ENCODE data around the gene NUDC.

NUDC gene

DNA sequence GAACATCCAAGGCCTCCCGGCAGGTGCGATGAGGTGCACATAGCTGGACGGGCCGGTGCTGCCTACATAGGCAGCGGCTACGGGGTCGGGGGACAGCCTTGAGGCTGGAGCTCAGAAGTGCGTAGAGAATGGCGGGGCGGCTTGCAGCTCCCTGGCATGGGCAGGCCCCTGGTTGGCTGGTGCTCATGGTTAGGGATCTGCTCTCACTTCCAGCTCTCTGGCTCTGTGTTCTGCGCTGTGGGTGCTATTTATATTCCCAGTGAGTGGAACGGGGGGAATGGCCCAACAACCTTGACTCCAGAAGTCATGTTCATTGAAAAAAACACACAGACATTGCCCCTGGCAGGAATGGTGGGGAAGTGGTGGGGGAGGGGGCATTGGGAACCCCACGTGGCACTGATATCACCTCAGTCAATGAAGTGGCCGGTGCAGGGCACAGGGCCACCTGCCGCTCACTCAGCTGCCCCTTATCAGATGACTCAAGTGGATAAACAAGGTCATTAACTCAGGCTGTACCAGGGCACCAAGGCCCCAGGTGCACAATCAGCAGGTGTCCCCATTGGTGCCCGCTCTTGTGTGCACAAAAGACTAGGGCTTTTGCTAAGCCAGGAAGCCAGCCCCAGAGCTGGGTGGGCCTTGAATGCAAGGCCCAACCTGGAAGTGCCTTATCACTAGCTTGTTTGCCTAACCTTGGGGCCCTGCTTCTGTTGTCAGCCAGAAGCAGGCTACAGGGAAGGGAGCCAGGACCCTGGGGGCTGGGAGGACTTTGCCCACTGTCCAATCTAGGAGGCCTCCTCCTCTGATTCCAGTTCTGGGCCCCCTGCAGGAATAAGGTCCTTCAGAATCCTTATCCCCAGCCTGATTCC, 7.6 kb upstream of the NUDC start, which contains the start of gene NR0B2:
Gene NR0B2, minus strand, starts transcription at position 222 of the 866 bp plus-strand sequence. Its CDS starts 35 bp downstream, at position 187.
- no peak within 1 kb of the TSS for H3K4me3 ChIP-seq (ENCODE audit: low read depth, low read length)
- H3K27ac ChIP-seq (ENCODE audit: extremely low read depth, low read depth, low read length): peak within 1 kb of the TSS; percentile 45; the same call in 1 of the 2 replicates
- H3K4me1 ChIP-seq (ENCODE audit: control insufficient read depth, insufficient read depth, low read length): peaks cover 8% of the 10 kb centered on the region
- H3K36me3 ChIP-seq (ENCODE audit: control insufficient read depth in 2 of 2, insufficient read depth in 1 of 2, low read length in 2 of 2): no peaks in the 10 kb centered on the region
- POLR2A ChIA-PET: interaction anchor here (0.9 to 1.2 kb wide), 3 partner anchors 8 to 26 kb away, joined by 3 to 4 read pairs (median 3); partner anchors contain the start of genes GPATCH3 and NUDC
- H3K9me3 ChIP-seq (ENCODE audit: control insufficient read depth, insufficient read depth, low read depth, low read length): no peaks in the 10 kb centered on the region
- CTCF ChIA-PET: interaction anchor here (0.5 to 1.5 kb wide), 2 partner anchors 15 to 405 kb away, joined by 4 read pairs; no protein-coding TSS in a partner anchor
- TF ChIP-seq SP2 (tag by site-specific recombination; IDR thresholded peaks at IDR 0.05): peak; percentile 30; the same call in 1 of the 2 replicates
- TF ChIP-seq, protein P1, sequence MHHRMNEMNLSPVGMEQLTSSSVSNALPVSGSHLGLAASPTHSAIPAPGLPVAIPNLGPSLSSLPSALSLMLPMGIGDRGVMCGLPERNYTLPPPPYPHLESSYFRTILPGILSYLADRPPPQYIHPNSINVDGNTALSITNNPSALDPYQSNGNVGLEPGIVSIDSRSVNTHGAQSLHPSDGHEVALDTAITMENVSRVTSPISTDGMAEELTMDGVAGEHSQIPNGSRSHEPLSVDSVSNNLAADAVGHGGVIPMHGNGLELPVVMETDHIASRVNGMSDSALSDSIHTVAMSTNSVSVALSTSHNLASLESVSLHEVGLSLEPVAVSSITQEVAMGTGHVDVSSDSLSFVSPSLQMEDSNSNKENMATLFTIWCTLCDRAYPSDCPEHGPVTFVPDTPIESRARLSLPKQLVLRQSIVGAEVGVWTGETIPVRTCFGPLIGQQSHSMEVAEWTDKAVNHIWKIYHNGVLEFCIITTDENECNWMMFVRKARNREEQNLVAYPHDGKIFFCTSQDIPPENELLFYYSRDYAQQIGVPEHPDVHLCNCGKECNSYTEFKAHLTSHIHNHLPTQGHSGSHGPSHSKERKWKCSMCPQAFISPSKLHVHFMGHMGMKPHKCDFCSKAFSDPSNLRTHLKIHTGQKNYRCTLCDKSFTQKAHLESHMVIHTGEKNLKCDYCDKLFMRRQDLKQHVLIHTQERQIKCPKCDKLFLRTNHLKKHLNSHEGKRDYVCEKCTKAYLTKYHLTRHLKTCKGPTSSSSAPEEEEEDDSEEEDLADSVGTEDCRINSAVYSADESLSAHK (tag by site-specific recombination; IDR thresholded peaks at IDR 0.05): no peak
- no peak for TF ChIP-seq ZFP37 (tag by site-specific recombination; IDR thresholded peaks at IDR 0.05)
- TF ChIP-seq SALL2 (tag by site-specific recombination; IDR thresholded peaks at IDR 0.05; ENCODE audit: borderline replicate concordance): no peak
- no peak for TF ChIP-seq ZNF394 (tag by site-specific recombination; IDR thresholded peaks at IDR 0.05; ENCODE audit: borderline replicate concordance)
- TF ChIP-seq, protein P2, sequence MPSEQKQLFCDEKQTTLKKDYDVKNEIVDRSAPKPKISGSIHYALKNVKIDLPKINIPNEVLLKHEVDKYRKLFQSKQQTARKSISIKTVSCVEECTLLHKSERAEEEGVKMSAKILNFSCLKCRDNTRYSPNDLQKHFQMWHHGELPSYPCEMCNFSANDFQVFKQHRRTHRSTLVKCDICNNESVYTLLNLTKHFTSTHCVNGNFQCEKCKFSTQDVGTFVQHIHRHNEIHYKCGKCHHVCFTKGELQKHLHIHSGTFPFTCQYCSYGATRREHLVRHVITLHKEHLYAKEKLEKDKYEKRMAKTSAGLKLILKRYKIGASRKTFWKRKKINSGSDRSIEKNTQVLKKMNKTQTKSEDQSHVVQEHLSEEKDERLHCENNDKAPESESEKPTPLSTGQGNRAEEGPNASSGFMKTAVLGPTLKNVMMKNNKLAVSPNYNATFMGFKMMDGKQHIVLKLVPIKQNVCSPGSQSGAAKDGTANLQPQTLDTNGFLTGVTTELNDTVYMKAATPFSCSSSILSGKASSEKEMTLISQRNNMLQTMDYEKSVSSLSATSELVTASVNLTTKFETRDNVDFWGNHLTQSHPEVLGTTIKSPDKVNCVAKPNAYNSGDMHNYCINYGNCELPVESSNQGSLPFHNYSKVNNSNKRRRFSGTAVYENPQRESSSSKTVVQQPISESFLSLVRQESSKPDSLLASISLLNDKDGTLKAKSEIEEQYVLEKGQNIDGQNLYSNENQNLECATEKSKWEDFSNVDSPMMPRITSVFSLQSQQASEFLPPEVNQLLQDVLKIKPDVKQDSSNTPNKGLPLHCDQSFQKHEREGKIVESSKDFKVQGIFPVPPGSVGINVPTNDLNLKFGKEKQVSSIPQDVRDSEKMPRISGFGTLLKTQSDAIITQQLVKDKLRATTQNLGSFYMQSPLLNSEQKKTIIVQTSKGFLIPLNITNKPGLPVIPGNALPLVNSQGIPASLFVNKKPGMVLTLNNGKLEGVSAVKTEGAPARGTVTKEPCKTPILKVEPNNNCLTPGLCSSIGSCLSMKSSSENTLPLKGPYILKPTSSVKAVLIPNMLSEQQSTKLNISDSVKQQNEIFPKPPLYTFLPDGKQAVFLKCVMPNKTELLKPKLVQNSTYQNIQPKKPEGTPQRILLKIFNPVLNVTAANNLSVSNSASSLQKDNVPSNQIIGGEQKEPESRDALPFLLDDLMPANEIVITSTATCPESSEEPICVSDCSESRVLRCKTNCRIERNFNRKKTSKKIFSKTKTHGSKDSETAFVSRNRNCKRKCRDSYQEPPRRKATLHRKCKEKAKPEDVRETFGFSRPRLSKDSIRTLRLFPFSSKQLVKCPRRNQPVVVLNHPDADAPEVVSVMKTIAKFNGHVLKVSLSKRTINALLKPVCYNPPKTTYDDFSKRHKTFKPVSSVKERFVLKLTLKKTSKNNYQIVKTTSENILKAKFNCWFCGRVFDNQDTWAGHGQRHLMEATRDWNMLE (tag by site-specific recombination; conservative IDR thresholded peaks at IDR 0.05; ENCODE audit: low read depth): peak; percentile 43
- TF ChIP-seq, protein P3, sequence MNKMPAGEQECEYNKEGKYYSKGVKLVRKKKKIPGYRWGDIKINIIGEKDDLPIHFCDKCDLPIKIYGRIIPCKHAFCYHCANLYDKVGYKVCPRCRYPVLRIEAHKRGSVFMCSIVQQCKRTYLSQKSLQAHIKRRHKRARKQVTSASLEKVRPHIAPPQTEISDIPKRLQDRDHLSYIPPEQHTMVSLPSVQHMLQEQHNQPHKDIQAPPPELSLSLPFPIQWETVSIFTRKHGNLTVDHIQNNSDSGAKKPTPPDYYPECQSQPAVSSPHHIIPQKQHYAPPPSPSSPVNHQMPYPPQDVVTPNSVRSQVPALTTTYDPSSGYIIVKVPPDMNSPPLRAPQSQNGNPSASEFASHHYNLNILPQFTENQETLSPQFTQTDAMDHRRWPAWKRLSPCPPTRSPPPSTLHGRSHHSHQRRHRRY (tag by site-specific recombination; IDR thresholded peaks at IDR 0.05): no peak
- 0 out of 2 replicates have a peak, but pooled peaks have one; percentile 7 for TF ChIP-seq ZNF423 (tag by site-specific recombination; IDR thresholded peaks at IDR 0.05)
- TF ChIP-seq BCL11A (tag by site-specific recombination; IDR thresholded peaks at IDR 0.05; ENCODE audit: low read depth): no peak
- no peak for TF ChIP-seq ZNF830 (tag by site-specific recombination; IDR thresholded peaks at IDR 0.05; ENCODE audit: low read depth)
- TF ChIP-seq SCRT2 (tag by site-specific recombination; IDR thresholded peaks at IDR 0.05): peak; percentile 71
- TF ChIP-seq ZNF596 (tag by site-specific recombination; IDR thresholded peaks at IDR 0.05): no peak
- TF ChIP-seq TRIM28 (IDR thresholded peaks at IDR 0.05; ENCODE audit: borderline replicate concordance, low read length): no peak
- TF ChIP-seq HOXC10 (CRISPR knock-in tag; IDR thresholded peaks at IDR 0.05): no peak
- no peak for TF ChIP-seq OSR2 (tag by site-specific recombination; IDR thresholded peaks at IDR 0.05)
- no peak for TF ChIP-seq ZNF544 (tag by site-specific recombination; IDR thresholded peaks at IDR 0.05)
- no peak for TF ChIP-seq ZSCAN23 (tag by site-specific recombination; IDR thresholded peaks at IDR 0.05)
- no peak for TF ChIP-seq KLF16 (tag by site-specific recombination; IDR thresholded peaks at IDR 0.05)
- TF ChIP-seq, protein P4, sequence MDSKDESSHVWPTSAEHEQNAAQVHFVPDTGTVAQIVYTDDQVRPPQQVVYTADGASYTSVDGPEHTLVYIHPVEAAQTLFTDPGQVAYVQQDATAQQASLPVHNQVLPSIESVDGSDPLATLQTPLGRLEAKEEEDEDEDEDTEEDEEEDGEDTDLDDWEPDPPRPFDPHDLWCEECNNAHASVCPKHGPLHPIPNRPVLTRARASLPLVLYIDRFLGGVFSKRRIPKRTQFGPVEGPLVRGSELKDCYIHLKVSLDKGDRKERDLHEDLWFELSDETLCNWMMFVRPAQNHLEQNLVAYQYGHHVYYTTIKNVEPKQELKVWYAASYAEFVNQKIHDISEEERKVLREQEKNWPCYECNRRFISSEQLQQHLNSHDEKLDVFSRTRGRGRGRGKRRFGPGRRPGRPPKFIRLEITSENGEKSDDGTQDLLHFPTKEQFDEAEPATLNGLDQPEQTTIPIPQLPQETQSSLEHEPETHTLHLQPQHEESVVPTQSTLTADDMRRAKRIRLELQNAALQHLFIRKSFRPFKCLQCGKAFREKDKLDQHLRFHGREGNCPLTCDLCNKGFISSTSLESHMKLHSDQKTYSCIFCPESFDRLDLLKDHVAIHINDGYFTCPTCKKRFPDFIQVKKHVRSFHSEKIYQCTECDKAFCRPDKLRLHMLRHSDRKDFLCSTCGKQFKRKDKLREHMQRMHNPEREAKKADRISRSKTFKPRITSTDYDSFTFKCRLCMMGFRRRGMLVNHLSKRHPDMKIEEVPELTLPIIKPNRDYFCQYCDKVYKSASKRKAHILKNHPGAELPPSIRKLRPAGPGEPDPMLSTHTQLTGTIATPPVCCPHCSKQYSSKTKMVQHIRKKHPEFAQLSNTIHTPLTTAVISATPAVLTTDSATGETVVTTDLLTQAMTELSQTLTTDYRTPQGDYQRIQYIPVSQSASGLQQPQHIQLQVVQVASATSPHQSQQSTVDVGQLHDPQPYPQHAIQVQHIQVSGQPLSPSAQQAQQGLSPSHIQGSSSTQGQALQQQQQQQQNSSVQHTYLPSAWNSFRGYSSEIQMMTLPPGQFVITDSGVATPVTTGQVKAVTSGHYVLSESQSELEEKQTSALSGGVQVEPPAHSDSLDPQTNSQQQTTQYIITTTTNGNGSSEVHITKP (tag by site-specific recombination; IDR thresholded peaks at IDR 0.05): peak; percentile 28; the same call in 1 of the 2 replicates
- TF ChIP-seq ZNF623 (tag by site-specific recombination; IDR thresholded peaks at IDR 0.05): no peak
- no peak for TF ChIP-seq ZNF223 (tag by site-specific recombination; IDR thresholded peaks at IDR 0.05)
- peak; percentile 72 for TF ChIP-seq ZBTB48 (tag by site-specific recombination; IDR thresholded peaks at IDR 0.05)
- no peak for TF ChIP-seq ZNF416 (tag by site-specific recombination; IDR thresholded peaks at IDR 0.05)
- TF ChIP-seq, protein P5, sequence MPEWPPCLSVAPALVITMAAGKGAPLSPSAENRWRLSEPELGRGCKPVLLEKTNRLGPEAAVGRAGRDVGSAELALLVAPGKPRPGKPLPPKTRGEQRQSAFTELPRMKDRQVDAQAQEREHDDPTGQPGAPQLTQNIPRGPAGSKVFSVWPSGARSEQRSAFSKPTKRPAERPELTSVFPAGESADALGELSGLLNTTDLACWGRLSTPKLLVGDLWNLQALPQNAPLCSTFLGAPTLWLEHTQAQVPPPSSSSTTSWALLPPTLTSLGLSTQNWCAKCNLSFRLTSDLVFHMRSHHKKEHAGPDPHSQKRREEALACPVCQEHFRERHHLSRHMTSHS (tag by site-specific recombination; IDR thresholded peaks at IDR 0.05): no peak
